ENCODE data around the gene HMGN4.
A peak's percentile ranks its signal among the peaks of the same experiment; 100 is the strongest.

Gene HMGN4

DNA sequence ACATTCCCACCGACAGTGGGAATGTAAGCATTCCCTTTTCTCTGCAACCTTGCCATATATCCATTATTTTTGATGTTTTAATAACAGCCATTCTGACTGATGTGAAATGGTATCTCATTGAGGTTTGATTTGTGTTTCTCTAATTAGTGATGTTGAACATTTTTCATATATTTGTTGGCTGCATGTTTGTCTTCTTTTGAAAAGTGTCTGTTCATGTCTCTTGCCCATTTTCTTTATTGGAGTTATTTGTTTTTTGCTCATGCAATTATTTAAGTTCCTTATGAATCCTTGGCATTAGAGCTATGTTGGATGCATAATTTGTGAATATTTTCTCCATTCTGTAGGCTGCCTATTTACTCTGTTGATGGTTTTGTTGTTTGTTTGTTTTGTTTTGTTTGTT lies 40.6 kb downstream of the HMGN4 start:
- no peak for DNase-seq

DNA sequence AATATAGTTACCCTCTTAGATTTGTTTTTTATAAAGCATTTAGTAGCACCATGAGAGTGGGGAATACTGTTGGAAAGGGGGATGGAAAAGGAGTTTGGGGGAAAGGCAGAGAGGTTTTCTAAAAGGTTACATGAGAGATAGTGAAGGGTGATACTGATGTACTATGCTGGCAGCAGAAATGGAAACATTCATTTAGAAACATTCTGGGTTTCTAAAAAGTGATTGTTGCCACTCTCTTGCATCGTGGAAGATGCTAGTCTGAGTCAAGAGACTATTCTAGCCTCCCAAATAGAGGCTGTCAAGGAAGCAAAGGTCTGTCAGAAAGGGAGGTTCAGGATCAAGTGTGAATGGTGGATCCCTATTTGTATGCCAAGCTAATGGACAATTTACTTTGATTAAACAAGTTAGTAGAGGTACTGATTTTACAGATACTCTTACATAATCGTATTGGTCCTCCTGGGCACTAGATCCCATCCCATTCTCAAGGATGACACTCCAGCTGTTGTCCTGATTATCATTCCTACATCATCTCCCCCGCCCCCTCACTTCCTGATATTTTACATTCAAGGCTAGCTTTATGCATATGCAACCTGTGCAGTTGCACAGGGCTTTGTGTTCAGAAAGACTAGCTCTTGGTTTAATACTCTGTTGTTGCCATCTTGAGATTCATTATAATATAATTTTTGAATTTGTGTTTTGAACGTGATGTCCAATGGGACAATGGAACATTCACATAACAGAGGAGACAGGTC lies 43.2 kb downstream of the HMGN4 start:
- no peak for DNase-seq

DNA sequence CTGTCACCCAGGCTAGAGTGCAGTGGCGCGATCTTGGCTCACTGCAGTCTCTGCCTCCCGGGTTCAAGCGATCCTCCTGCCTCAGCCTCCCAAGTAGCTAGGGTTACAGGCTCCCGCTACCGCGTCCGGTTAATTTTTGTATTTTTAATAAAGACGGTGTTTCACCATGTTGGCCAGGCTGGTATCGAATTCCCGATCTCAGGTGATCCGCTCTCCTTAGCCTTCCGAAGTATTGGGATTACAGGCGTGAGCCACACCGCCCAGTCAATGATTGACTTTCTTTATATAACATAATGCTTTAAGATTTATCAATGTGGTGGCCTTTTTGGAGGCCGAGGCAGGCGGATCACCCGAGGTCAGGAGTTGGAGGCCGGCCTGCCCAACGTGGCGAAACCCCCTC lies 50.8 kb downstream of the HMGN4 start:
- no peak for DNase-seq

DNA sequence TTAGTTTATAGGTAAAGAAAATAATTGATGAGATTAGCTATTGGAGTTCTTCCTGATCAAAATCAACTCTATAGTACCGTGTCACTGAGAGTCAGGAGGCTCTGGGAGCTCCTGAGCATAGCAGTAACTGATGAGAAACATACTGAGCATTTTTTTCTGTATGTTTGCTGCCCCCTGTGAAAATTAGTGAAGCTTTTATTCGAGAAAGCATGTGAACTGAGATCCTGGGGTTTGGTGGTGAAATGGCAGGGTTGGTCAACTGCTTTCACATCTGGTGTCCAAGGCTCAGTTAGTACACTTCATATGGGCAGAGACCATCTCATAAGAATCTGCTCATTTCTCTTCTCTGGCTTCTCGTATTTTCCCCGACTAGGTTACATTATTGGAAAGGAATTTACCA lies 54.5 kb downstream of the HMGN4 start:
- DNase-seq, result no peak

DNA sequence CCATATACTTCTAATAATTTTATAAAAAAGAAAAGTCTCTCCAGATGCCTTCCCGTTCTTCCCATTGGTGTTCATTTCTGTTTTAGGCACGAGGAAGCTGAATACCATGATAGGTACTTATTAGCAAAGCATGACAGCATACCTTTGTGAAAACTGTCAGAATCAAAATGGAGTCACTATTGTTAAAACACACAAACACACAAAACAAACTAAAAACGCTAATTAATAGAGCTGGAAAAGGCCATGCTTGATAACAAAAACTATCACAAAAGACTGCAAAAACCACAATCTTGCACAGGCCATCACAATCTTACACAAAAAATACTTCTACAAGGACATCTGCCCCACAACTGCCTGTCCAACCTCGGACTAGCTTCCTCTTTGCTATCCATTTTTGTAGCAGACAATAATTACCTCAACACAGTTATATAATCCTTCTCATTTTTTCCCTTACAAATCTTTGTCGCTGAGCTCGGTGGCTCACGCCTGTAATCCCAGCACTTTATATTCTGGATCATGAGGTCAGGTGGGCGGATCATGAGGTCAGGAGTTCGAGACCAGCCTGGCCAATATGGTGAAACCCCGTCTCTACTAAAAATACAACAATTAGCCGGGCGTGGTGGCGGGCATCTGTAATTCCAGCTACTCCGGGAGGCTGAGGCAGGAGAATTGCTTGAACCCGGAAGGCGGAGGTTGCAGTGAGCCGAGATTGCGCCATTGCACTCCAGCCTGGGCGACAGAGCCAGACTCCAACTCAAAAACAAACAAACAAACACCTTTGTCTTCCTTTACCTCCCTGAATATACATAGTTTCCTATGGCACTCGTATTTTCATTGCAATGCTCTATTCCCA lies 55.3 kb downstream of the HMGN4 start:
- no peak for DNase-seq

DNA sequence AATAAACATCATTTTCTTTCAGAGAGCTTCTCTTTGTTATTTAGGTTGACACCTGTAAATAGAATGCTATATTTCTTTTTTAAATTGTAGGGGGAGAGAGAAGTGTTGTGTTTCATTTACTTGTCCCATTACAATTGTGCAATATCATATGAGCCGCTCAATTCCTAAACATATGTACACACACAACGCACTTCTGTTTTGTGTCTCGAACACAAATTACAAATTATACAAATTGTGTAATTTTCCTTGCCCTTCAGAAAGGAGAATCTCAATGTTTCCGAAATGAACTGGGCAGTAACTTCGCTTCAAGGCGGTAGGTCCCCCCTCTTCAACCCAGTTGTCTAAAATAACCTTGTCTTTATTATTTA lies 55.9 kb downstream of the HMGN4 start:
- no peak for DNase-seq

DNA sequence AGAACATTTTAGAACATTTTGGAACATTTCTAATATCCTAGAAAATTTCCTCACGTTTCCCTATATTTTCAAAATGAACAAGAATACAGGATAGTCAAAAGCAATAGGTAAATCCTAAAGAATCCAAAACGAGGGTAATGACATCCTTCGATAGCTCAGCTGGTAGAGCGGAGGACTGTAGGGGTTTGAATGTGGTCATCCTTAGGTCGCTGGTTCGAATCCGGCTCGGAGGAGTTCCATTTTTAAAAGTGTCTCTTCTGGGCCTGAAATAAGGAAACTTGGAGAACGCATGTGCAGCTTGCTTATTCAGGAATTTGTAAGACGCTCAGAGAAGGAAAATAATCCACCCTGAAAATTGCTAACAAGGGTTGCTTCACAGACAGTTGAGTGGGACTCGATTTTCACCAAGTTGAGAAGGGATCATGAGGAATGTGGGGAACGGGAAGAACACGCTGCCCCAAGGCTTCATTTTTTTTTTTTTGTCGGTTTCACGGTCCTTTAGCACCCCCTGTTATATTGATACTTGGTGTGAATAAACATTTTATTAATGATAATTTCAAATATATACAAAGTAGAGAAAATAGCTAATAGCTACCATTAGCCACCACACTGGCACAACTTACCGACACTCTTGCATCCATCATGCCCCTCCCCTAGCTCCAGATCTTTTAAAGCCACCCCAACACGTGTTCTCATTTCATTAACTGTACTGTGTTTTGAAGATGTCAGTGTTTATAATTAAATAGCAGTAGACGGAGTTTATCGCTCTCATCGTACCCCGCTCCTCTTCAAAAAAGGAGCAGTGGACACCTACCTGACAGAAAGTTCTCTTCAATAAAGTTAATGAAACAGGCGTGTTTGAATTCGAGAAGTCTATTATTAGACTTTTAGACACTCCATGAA lies 56.8 kb downstream of the HMGN4 start:
- peak; percentile 76 for DNase-seq

DNA sequence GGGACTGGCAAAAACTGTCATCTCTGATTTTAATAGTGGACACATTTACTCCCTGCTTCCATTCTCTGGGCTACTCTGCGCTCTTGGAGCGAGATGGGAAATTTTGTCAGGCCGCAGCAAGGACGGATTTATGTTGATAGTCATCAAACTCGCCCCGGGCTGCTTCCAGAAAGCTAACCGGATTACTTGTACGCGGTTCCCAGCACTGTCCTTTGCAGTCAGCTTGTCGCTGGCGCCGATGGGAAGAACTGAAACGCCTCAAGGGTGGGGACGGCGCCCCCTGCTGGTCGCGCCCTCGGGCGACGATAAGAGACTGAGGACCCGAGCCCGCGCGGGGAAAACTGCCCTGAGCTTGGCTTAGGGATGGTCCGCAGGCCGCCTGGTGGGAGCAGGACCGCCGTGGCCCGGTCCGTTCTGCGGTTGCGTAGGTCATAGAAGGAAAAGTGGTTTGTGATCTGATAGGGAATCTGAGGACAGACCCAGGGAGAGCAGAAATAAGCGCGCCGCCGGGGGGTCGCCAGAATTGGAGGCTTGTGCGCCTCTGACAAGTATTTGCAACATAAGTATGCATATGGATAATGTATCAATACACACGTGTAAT lies 57.6 kb downstream of the HMGN4 start:
- peak; percentile 85 for DNase-seq

All from fibroblast of skin of right quadriceps (primary cell).